SJCRH30 (cell line): Measurements from ENCODE around the gene RFTN1. TPM values are rescaled to one million over a fixed set of nuclear protein-coding genes. Genes with fewer than 3 reads are reported as not detected.
"Not testable (repeated sequence)": the region's sequence is repeated elsewhere in the genome, so short reads cannot be mapped to it uniquely, and the experiment has no call there.

Source experiments
- DNase-seq, 2 experiments: peaks; one replicate each; pipeline ENCODE4 v3.0.0-alpha.2; 2015 to 2020
- H3K27ac ChIP-seq: fragments of 250-450 bp; sonication (Bioruptor Pico); 2 replicates; pipeline ENCODE4 v1.5.1; 2020; ENCODE audit warnings: mild to moderate bottlenecking, moderate library complexity
- H3K27me3 ChIP-seq: fragments of 250-450 bp; sonication (Bioruptor Pico); 2 replicates; pipeline ENCODE4 v1.5.1; 2020; ENCODE audit warnings: mild to moderate bottlenecking, moderate library complexity
- H3K36me3 ChIP-seq: fragments of 250-450 bp; sonication (Bioruptor Pico); 2 replicates; pipeline ENCODE4 v1.5.1; 2020; ENCODE audit warnings: mild to moderate bottlenecking, moderate library complexity
- H3K4me1 ChIP-seq: fragments of 250-450 bp; sonication (Bioruptor Pico); 2 replicates; pipeline ENCODE4 v1.5.1; 2020; ENCODE audit warnings: mild to moderate bottlenecking, moderate library complexity
- H3K4me3 ChIP-seq: fragments of 250-450 bp; sonication (Bioruptor Pico); 2 replicates; pipeline ENCODE4 v1.5.1; 2020; ENCODE audit warnings: mild to moderate bottlenecking, moderate library complexity
- H3K9me3 ChIP-seq: fragments of 250-450 bp; sonication (Bioruptor Pico); replicated peaks from 2 replicates; pipeline ENCODE4 v1.5.1; 2020; ENCODE audit warnings: mild to moderate bottlenecking, moderate library complexity
- total RNA-seq: library from RNA; depleted of rRNA; stranded (reverse); fragments of >200 nt; shearing (Covaris generic); gene quantifications from 2 replicates; pipeline ENCODE4 v1.2.3, GENCODE V29; 2014

Gene RFTN1
- total RNA-seq, 1 experiment from 2014 or later, result 20.1 TPM

GRCh38 chr3:16490062-16490619 lies 23.4 kb downstream of the RFTN1 start:
- Histone ChIP-seq H3K4me3 (no peak overlapping the region), H3K36me3 (peaks cover 5% of the 10 kb centered on the region), H3K4me1 (no peaks in the 10 kb centered on the region), H3K9me3 (no peaks in the 10 kb centered on the region), H3K27me3 (no peaks in the 10 kb centered on the region), H3K27ac (no peak overlapping the region)
- DNase-seq, result no peak

DNA sequence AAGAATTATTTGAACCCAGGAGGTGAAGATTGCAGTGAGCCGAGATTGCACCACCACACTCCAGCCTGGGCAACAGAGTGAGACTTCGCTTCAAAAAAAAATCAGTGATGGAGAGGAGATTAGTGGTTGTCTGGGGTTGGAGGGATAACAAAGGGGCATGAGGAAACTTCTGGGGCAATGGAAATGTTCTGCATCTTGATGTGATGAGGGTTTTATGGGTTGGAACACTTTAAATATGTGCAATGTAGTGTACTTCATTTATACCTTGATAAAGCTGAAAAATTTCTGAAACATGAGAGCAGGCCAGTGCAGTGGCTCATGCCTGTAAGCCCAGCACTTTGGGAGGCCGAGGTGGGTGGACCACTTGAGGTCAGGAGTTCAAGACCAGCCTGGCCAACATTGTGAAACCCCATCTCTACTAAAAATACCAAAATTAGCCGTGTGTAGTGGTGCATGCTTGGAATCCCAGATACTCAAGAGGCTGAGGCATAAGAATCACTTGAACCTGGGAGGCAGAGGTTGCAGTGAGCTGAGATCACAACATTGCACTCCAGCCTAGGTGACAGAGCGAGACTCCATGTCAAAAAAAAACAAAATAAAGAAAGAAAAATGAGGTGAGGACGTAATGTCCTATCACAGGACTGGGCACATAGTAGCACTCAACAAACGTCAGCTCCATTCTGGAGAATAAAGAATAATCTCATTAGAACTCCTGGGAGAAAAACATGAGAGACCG lies 24.0 kb downstream of the RFTN1 start:
- not testable (repeated sequence) for DNase-seq, H3K4me3 ChIP-seq, H3K27ac ChIP-seq, H3K4me1 ChIP-seq, H3K9me3 ChIP-seq, H3K36me3 ChIP-seq, H3K27me3 ChIP-seq

DNA sequence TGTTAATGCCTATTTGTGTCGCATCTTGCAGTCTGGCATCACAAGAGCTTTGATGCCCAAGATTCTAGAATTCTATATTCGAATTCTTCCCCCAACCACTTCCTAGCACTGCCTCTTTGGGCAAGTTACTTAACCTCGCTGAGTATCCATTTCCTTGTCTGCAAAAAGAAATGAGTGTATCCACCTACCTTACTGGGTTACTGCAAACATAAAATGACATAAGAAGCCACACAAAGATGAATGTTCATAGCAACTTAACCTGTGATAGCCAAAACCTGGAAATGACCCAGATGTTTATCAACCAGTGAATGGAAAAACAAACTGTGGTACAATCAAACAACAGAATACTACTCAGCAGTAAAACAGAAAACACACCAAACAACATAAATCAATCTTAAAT lies 24.9 kb downstream of the RFTN1 start:
- H3K27ac ChIP-seq, result no peak overlapping the region
- no peaks in the 10 kb centered on the region for H3K9me3 ChIP-seq
- H3K36me3 ChIP-seq, result peaks cover 5% of the 10 kb centered on the region
- H3K27me3 ChIP-seq, result no peaks in the 10 kb centered on the region
- no peak overlapping the region for H3K4me3 ChIP-seq
- peaks cover 12% of the 10 kb centered on the region for H3K4me1 ChIP-seq
- DNase-seq, result no peak

DNA sequence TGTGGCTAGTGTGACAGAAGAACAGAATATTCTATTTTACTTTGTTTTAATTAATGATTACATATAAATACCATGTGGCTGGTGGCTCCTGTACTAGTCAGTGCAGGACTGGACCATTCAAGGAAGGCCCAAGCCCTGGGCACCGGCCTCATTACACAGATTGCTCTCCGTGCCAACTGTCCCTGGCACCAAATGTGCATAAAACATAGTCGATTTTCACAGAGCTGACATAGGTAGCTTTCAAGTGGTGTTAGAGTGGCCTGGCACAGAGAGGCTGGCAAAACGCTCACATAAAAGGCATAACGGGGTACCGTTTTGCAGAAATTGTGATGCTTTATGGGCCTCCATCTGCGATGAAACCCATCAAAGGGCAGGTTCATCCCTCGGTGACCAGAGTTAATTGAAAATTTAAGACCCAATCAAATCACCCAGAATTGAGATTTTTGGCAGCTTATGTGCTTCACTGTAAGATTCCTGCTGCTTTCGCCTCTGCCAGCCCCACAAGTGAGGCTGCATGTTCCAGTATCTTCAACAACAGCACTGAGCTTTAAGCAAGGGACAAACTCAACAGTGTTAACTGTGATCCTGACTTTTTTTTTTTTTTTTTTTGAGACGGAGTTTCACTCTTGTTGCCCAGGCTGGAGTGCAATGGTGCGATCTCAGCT lies 25.9 kb downstream of the RFTN1 start:
- H3K4me1 ChIP-seq, result peaks cover 20% of the 10 kb centered on the region
- no peaks in the 10 kb centered on the region for H3K27me3 ChIP-seq
- H3K36me3 ChIP-seq, result peaks cover 5% of the 10 kb centered on the region
- no peak overlapping the region for H3K4me3 ChIP-seq
- no peaks in the 10 kb centered on the region for H3K9me3 ChIP-seq
- DNase-seq, result no peak
- no peak overlapping the region for H3K27ac ChIP-seq

DNA sequence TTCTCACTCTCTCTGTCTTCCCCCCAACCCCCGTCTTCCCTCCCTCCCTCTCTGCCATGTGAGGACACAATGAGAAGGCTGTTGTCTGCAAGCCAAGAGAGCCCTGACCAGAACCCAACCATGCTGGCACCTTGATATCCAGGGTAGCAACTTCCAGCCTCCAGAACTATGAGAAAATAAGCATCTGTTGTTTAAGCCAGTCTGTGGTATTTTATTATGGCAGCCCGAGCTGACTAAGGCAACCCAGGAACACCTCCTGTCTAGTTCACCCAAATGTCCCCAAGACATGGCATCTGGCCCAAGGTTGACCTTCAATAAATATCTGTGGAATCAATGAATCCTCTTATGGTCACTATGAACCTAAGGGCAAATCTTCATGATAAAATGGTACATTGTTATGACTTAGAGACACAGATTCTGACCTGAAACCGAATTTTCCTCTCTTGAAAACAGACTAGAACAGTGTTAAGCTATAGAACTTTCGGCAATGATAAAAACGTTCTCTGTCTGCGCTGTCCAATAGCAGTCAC lies 26.5 kb downstream of the RFTN1 start:
- Histone ChIP-seq H3K36me3 (peaks cover 5% of the 10 kb centered on the region), H3K27ac (no peak overlapping the region), H3K9me3 (no peaks in the 10 kb centered on the region), H3K4me1 (peaks cover 20% of the 10 kb centered on the region), H3K4me3 (no peak overlapping the region), H3K27me3 (no peaks in the 10 kb centered on the region)
- no peak for DNase-seq

- Histone ChIP-seq H3K9me3 (no peaks in the 10 kb centered on the region), H3K4me1 (peaks cover 20% of the 10 kb centered on the region), H3K36me3 (peaks cover 5% of the 10 kb centered on the region), H3K27ac (no peak overlapping the region), H3K4me3 (no peak overlapping the region), H3K27me3 (no peaks in the 10 kb centered on the region)
- no peak for DNase-seq
These were observed 27.3 kb downstream of the RFTN1 start for GRCh38 chr3:16486201-16486600.

DNA sequence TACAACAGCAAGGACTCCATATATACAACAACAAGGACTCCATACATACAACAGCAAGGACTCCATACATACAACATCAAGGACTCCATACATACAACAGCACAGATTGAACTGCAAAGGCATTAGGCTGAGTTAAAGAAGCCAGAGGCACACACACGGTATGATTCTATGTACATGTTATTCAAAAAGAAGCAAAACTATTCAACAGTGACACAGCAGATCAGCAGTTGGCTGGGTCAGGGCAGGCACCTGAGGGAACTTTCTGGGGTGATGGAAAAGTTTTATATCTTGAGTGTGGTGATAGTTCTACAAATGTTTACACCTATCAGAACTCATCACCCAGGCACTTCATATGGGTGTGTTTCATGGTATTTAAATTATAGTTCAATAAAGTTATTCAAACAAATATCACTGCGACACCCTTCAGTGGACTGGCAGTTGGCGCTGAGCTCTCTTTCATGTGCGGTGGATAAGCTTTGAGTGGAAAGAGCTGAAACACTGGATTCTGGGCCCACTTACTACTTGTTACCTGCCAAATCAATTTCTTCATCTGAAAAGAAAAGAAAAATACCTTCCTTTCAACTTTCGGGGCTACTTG lies 28.0 kb downstream of the RFTN1 start:
- Histone ChIP-seq H3K27ac (no peak overlapping the region), H3K4me1 (peaks cover 26% of the 10 kb centered on the region), H3K27me3 (no peaks in the 10 kb centered on the region), H3K4me3 (no peak overlapping the region), H3K9me3 (no peaks in the 10 kb centered on the region), H3K36me3 (peaks cover 5% of the 10 kb centered on the region)
- no peak for DNase-seq

GRCh38 chr3:16484984-16485383 lies 28.5 kb downstream of the RFTN1 start:
- Histone ChIP-seq H3K4me3 (no peak overlapping the region), H3K27me3 (no peaks in the 10 kb centered on the region), H3K9me3 (no peaks in the 10 kb centered on the region), H3K27ac (peak overlapping the region; percentile 3; the same call in 1 of the 2 replicates), H3K36me3 (peaks cover 5% of the 10 kb centered on the region), H3K4me1 (peaks cover 31% of the 10 kb centered on the region)
- DNase-seq, result no peak

DNA sequence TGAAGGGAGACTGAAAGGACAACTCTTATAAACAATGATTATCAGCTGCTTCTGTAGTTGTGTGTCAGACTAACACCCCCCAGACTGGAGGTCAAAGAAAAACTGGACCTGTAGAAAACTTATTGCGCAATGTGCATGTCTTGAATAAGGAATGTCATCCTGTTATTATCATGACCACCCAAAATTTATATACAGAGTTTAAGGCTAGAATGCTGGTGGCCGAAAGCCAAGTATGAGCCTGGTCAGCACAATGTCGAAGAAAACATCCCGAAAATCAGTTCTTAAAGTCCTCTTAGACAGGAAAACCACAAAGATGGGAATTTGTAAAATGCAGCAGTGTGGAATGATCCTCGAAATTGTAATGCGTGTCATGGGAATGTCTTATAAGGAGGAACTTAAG lies 29.3 kb downstream of the RFTN1 start:
- peaks cover 31% of the 10 kb centered on the region for H3K4me1 ChIP-seq
- H3K4me3 ChIP-seq, result no peak overlapping the region
- no peaks in the 10 kb centered on the region for H3K27me3 ChIP-seq
- DNase-seq, result peak; percentile 19 to 27
- H3K36me3 ChIP-seq, result peaks cover 5% of the 10 kb centered on the region
- peak overlapping the region; percentile 3; the same call in 1 of the 2 replicates for H3K27ac ChIP-seq
- H3K9me3 ChIP-seq, result no peaks in the 10 kb centered on the region

GRCh38 chr3:16482770-16483531 lies 30.5 kb downstream of the RFTN1 start:
- Histone ChIP-seq H3K27me3 (no peaks in the 10 kb centered on the region), H3K9me3 (no peaks in the 10 kb centered on the region), H3K36me3 (0 out of 2 replicates have a peak, but pooled peaks cover 2% of the 10 kb centered on the region), H3K4me3 (no peak overlapping the region), H3K27ac (no peak overlapping the region), H3K4me1 (peaks cover 31% of the 10 kb centered on the region)
- DNase-seq, result peak in 1 of 2 experiments; percentile 28

DNA sequence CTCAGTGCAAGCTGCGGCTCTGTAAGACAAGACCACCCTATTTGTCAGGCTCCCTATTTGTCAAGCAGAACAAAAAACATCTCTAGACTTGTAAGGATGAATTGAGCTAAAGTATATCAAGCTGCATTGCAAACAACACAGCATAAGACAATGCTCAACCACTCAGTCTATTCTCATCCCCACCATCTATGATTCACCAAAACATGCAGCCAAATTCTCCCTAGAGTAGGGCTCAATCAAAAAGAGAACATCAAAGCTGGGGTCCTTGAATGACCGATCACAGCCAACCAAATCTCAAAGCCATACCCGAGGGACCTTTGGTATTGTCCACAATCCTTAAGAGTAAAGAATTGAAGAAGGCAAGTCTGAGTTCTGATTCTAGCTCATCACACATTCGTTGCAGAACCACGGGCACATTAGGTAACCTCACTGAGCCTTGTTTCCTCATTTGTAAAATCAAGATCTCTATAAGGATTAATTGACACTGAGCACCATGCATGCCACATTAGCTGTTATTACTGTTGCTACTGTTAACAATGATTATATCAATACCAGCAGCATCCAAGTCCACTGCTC lies 31.2 kb downstream of the RFTN1 start:
- Histone ChIP-seq H3K4me3 (no peak overlapping the region), H3K36me3 (0 out of 2 replicates have a peak, but pooled peaks cover 2% of the 10 kb centered on the region), H3K27me3 (no peaks in the 10 kb centered on the region), H3K4me1 (peaks cover 36% of the 10 kb centered on the region), H3K27ac (no peak overlapping the region), H3K9me3 (no peaks in the 10 kb centered on the region)
- DNase-seq, result no peak

DNA sequence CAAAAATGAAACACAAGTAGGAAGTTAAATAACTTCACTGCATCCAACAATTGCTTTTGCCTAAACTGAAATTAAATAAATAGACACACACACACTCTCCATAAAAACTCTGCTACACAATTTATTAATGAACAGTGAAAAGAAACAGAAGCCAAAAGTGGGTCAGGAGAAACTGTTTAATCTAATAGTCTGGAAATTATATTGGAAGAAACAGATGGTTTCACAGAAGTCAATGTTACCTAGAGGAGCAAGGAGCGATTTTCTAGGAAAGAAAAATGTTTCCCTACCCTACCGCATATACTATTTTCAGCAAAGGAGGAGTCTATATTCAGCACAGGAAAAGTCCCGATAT lies 32.0 kb downstream of the RFTN1 start:
- H3K4me3 ChIP-seq, result no peak overlapping the region
- DNase-seq, result no peak
- H3K27ac ChIP-seq, result no peak overlapping the region
- H3K36me3 ChIP-seq, result 0 out of 2 replicates have a peak, but pooled peaks cover 1% of the 10 kb centered on the region
- no peaks in the 10 kb centered on the region for H3K9me3 ChIP-seq
- H3K27me3 ChIP-seq, result no peaks in the 10 kb centered on the region
- peaks cover 41% of the 10 kb centered on the region for H3K4me1 ChIP-seq

DNA sequence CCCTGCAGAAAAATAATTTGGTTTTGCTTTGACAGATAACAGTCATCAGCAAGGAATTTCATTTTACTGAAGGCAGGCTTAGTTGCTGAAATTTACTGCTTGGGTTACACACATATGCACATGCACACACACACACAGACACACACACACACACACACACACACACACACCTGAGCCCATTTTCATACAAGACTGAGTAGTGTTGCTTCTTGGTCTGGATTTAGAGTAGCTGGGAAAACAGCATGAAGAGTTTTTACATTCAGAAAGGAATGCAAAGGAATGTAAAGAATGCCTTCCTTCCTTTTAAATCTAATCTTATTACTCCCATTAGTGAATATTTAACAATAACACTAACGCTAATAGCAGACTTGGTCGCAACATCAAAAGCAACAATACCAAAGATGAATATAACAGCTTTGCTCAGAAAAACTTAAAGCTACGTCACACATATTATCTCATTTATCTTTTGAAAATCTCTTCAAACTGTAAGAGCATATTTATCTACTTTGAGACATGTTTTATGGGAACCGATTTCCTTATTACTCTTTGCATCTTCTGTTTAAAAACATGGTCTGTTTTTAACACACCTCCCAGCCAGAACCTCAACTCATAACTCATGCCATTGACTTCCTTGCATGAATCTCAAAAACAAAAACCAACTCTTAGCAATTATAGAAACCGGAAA lies 32.5 kb downstream of the RFTN1 start:
- no peak for DNase-seq
- H3K27ac ChIP-seq, result no peak overlapping the region
- H3K36me3 ChIP-seq, result no peaks in the 10 kb centered on the region
- H3K4me3 ChIP-seq, result no peak overlapping the region
- no peaks in the 10 kb centered on the region for H3K27me3 ChIP-seq
- H3K9me3 ChIP-seq, result no peaks in the 10 kb centered on the region
- peaks cover 41% of the 10 kb centered on the region for H3K4me1 ChIP-seq

- DNase-seq, result peak in 1 of 2 experiments; percentile 13
- Histone ChIP-seq H3K4me3 (no peak overlapping the region), H3K27ac (no peak overlapping the region), H3K36me3 (no peaks in the 10 kb centered on the region), H3K27me3 (no peaks in the 10 kb centered on the region), H3K9me3 (no peaks in the 10 kb centered on the region), H3K4me1 (peaks cover 46% of the 10 kb centered on the region)
These were observed 35.0 kb downstream of the RFTN1 start for GRCh38 chr3:16478516-16478915.
